ENCODE data around the gene FAM53B.

FAM53B gene

GRCh38 chr10:124734311-124735166 is 9.6 kb downstream of the FAM53B start:
- H3K4me3 ChIP-seq (ENCODE audit: control insufficient read depth, low read depth, low read length): no peak overlapping the region
- no peak for TF ChIP-seq CTCF (IDR thresholded peaks at IDR 0.05; ENCODE audit: control insufficient read depth, insufficient read depth, low read depth, low read length, missing control alignments)
- no peak for DNase-seq (ENCODE audit: low read depth)

- TF ChIP-seq CTCF (IDR thresholded peaks at IDR 0.05; ENCODE audit: control insufficient read depth, insufficient read depth, low read depth, low read length, missing control alignments): no peak
- no peak for DNase-seq (ENCODE audit: low read depth)
- H3K4me3 ChIP-seq (ENCODE audit: control insufficient read depth, low read depth, low read length): no peak overlapping the region
Measured at GRCh38 chr10:124733571-124734245, 10.5 kb downstream of the FAM53B start.

GRCh38 chr10:124732931-124733570 is 11.1 kb downstream of the FAM53B start:
- TF ChIP-seq CTCF (IDR thresholded peaks at IDR 0.05; ENCODE audit: control insufficient read depth, insufficient read depth, low read depth, low read length, missing control alignments): no peak
- H3K4me3 ChIP-seq (ENCODE audit: control insufficient read depth, low read depth, low read length): no peak overlapping the region
- no peak for DNase-seq (ENCODE audit: low read depth)

- TF ChIP-seq CTCF (IDR thresholded peaks at IDR 0.05; ENCODE audit: control insufficient read depth, insufficient read depth, low read depth, low read length, missing control alignments): no peak
- H3K4me3 ChIP-seq (ENCODE audit: control insufficient read depth, low read depth, low read length): no peak overlapping the region
- no peak for DNase-seq (ENCODE audit: low read depth)
Measured at GRCh38 chr10:124731551-124731950, 12.6 kb downstream of the FAM53B start.

GRCh38 chr10:124730790-124731189 is 13.4 kb downstream of the FAM53B start:
- DNase-seq (ENCODE audit: low read depth): no peak
- no peak overlapping the region for H3K4me3 ChIP-seq (ENCODE audit: control insufficient read depth, low read depth, low read length)
- no peak for TF ChIP-seq CTCF (IDR thresholded peaks at IDR 0.05; ENCODE audit: control insufficient read depth, insufficient read depth, low read depth, low read length, missing control alignments)

- TF ChIP-seq CTCF (IDR thresholded peaks at IDR 0.05; ENCODE audit: control insufficient read depth, insufficient read depth, low read depth, low read length, missing control alignments): no peak
- no peak overlapping the region for H3K4me3 ChIP-seq (ENCODE audit: control insufficient read depth, low read depth, low read length)
- DNase-seq (ENCODE audit: low read depth): no peak
Measured at GRCh38 chr10:124728830-124729661, 15.1 kb downstream of the FAM53B start.
